DMS 273 (cell line): ENCODE results near the gene TRAK2.
"Not testable (repeated sequence)": the region's sequence is repeated elsewhere in the genome, so short reads cannot be mapped to it uniquely, and the experiment has no call there.

Experiments used
- DNase-seq: peaks from one replicate; lab custom pipeline; 2025; ENCODE audit not compliant: unreplicated experiment; lab: John Stamatoyannopoulos, UW

Gene TRAK2, protein sequence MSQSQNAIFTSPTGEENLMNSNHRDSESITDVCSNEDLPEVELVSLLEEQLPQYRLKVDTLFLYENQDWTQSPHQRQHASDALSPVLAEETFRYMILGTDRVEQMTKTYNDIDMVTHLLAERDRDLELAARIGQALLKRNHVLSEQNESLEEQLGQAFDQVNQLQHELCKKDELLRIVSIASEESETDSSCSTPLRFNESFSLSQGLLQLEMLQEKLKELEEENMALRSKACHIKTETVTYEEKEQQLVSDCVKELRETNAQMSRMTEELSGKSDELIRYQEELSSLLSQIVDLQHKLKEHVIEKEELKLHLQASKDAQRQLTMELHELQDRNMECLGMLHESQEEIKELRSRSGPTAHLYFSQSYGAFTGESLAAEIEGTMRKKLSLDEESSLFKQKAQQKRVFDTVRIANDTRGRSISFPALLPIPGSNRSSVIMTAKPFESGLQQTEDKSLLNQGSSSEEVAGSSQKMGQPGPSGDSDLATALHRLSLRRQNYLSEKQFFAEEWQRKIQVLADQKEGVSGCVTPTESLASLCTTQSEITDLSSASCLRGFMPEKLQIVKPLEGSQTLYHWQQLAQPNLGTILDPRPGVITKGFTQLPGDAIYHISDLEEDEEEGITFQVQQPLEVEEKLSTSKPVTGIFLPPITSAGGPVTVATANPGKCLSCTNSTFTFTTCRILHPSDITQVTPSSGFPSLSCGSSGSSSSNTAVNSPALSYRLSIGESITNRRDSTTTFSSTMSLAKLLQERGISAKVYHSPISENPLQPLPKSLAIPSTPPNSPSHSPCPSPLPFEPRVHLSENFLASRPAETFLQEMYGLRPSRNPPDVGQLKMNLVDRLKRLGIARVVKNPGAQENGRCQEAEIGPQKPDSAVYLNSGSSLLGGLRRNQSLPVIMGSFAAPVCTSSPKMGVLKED

GRCh38 chr2:201451292-201452057, at the start of gene TRAK2, which contains the start of gene STRADB:
Gene TRAK2, minus strand, starts transcription at chr2:201451458. Its CDS starts 30,951 bp downstream, at chr2:201420507.
Gene STRADB, plus strand, starts transcription at chr2:201451740. Its CDS starts 3,101 bp downstream, at chr2:201454841.
- DNase-seq: peak; percentile 97

- no peak for DNase-seq
Observed at GRCh38 chr2:201500534-201500933, 49.3 kb upstream of the TRAK2 start.

DNA sequence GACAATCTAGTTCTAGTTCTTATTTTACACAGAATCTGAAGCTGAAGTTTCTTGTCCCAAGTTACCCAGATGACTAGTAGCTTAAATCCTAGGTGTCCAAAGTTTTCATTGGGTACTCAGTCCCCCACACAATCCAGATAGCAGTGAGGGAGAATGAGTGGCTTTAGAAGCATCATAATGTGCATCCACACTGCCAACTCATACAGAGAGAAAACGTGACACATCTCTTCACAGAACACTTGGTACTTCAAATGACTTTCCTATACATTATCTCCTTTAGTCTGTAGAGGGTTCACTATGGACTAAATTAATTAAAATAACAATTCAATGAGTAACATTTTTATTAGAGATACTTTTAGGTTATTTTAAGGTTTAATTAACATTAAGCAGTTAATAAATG, 45.5 kb upstream of the TRAK2 start:
- DNase-seq: no peak

DNA sequence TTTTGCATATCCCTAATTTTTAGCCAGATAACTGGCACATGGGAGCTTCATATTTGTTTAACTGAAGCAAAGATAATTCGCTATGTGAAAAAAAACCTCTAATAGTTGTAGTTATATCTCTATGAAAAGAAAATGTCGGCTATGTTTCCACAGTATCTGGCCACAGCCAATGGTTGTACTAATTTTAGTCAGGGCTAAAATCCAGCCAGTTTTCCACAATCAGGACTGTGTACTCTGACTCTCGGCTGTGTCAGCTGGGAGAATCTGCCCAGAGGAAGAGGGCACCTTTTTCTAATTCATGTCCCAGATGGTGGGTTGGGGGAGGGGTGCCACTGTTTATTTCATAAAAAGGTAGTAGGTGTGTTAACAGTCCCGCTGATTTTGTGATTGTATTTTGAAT, 39.0 kb upstream of the TRAK2 start:
- DNase-seq: peak; percentile 17

GRCh38 chr2:201484805-201485204, 33.5 kb upstream of the TRAK2 start:
- DNase-seq: no peak

GRCh38 chr2:201483758-201484157, 32.5 kb upstream of the TRAK2 start:
- not testable (repeated sequence) for DNase-seq

DNA sequence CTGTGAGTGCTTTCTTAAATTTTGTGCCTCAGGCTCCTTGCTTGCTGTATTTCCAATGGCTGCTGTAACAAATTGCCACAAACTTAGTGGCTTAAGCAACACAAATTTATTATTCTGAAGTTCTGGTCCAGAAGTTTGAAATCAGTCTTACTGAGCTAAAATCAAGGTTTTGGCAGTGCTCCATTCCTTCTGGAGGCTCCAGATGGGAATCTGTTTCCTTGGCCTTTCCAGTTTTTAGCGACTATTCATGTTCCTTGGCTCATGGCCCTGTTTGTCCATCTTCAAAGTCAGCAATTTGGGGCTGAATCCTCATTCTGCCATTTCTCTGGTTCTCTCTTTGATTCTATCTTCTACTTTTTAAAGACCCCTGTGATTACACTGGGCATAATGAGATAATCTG, 32.1 kb upstream of the TRAK2 start:
- DNase-seq: peak; percentile 45

DNA sequence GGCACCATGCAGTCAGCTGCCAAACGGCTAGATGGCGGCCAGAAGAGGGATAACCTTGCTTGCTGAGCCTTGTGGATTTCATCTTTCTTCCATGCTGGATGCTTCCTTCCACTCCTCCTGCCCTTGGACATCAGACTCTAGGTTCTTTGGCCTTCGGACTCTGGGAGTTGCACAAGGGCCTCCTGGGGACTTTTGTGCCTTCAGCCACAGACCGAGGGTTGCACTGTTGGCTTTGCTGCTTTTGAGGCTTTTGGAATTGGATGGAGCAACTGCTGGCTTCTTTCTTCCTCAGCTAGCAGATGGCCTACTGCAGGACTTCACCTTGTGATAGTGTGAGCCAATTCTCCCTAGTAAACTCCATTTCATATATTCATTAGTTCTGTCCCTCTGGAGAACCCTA, 31.3 kb upstream of the TRAK2 start:
- no peak for DNase-seq

DNA sequence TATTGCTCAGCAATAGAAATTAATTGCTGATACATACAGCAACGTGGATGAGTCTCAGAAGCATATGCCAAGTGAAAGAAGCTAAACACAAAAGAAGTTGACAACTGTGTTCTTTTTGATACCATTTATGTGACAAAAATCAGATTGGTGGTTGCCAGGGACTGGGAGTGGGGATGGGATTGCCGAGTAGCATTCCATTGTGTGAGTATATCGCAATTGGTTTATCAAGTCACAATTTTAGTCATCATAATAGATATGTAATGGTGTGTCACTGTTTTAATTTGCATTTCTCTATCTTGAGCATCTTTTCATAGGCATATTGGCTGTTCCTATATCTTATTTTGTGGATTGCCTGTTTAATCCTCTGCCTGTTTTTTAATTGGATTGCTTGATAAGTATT, 21.2 kb upstream of the TRAK2 start:
- DNase-seq: no peak

DNA sequence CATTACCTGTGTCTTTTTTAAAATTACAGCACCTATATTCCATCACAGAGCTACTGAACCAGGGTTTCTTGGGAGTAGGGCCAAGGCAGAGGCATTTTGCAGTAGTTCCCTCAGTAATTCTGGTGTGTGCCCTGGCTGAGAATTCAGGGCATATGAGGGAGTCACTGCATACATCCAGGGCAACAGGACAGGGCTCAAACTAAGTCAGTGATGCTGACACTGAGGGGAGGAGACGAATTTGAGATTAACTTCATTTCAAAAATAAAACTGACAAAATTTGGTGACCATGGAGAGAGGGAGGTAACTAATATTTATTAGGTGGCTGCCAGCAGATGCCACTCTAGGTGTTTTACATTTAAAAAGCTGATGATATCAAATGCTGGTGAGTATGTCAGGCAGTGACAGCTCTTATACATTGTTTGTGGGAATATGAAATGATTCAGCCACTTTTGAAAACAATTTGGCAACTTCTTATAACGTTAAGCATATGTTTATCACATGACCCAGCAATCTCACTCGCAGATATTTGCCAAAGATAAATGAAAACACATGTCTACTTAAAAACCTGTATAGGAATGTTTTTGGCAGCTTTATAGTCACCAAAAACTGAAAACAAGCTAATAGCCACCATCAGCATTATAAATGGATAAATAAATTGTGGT, 20.6 kb upstream of the TRAK2 start:
- peak; percentile 11 for DNase-seq

DNA sequence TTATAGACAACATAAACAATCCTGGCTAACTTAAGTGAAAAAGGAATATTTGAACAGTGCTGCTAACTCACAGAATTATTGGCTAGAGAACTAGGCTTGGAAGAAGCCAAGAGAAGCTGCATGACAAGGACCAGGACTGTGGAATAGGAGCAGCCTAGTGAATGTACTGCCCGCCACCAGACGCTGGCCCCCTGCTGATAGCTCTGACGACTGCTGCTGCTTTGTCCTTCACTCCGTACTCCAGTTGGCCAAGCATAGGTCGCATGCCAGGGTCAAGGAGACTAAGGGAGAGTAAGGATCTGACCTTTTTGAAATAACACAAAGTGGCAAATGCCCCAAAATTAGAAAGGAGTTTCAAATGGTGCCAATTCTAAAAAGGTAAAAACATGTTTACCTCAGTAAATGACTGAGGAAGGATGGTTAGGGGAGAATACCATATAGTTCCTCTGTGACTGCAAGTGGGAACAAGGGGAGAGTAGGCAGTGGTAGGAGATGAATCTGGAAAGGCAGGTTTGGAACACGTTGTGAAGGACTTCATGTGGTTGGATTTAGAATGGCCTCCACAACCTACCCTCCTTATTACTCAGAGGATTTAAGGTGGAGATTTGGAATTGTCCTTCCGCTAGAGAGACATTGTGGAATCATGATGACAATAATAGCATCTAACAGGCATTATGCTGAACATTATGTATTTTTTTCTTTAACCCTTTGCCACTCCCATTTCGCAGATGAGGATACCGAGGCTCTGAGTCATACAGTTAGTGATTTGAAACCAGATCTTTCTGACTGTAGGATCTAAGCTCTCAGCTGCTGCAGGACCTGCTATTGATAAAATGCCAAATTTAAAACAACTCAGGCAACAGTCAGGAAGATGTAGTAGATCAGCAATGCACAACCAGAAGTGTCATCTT, 19.8 kb upstream of the TRAK2 start:
- no peak for DNase-seq

DNA sequence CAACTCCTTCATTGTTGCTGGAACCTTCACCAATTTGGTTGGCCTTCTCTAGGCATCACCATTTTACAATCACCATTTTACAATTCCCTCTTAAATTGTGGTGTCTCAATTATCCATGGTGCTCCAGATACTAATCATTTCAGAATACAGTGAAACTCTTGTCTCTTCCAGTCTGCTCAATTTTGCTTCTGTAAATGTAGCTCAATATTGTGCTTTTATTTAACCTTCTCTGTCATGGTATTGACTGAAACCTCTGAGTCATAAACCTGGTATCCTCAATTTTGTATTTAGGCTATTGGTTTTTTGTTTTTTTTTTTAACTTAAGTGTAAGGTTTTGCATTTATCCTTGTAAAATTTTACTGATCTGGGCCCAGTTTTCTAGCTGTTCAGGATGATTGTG, 16.4 kb upstream of the TRAK2 start:
- no peak for DNase-seq

- peak; percentile 94 for DNase-seq
Observed at GRCh38 chr2:201466050-201466675, 14.9 kb upstream of the TRAK2 start.

DNA sequence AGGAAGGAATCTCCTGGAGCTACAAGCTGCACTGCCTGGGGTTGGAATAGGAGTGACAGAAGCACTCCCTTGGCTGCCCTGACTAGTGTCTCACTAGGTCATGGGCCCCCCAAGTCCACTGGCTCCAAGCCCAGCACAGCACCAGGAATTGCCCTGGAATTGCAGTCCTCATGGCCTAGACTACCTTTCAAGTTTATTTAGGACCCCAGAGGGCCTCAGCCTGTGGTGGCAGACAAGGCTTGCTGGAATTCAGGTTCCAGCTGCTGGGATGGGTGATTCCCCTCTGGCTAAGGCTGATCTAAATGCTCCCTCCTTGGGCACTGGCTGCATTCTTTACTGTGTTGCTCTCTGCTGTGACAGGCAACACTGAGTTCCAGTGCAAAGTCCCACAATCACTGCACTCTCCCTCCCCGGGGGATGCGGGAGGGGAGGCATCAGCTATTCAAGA, 14.3 kb upstream of the TRAK2 start:
- peak; percentile 69 for DNase-seq

DNA sequence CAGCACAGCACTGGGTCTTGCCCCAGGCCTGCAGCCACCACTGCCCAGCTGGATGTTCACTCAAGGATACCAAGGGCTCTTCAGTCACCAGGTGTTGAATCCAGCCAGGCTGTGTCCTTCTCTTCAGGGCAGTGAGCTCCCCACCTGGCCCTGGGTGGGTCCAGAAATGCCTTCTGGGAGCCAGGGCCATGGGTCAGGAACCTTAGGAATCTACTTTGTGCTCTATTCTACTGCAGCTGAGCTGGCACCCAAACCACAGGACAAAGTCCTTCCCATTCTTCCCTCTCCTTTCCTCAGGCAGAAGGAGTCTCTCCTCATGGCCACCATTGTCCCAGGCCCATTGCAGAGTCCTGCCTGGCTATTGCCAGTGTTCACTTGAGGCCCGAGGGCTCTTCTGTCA, 13.3 kb upstream of the TRAK2 start:
- DNase-seq: no peak

DNA sequence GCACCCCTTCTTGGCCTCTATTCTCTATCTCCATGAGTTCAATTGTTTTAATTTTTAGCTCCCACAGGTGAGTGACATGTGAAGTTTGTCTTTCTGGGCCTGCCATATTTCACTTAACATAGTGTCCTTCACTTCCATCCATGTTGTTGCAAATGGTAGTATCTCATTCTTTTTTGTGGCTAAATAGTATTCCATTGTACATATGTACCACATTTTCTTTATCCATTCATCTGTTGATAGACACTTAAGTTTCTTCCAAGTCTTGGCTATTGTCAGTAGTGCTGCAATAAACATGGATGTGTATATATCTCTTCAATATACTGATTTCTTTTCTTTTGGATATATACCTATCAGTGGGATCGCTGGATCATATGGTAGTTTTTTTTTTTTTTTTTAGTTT, 9.3 kb upstream of the TRAK2 start:
- DNase-seq: no peak

- DNase-seq: no peak
Observed at GRCh38 chr2:201458381-201458780, 7.1 kb upstream of the TRAK2 start.

- peak; percentile 37 for DNase-seq
Observed at GRCh38 chr2:201452922-201453643, 1.8 kb upstream of the TRAK2 start.
